HG02885 (cell line): ENCODE data around the gene CHST9.
A peak's percentile ranks its signal among the peaks of the same experiment; 100 is the strongest.
"Not testable (repeated sequence)": the region's sequence is repeated elsewhere in the genome, so short reads cannot be mapped to it uniquely, and the experiment has no call there.

Source experiments
- ATAC-seq: cut with Tn5 transposase; IDR thresholded peaks from one replicate; pipeline ENCODE4 v1.9.1; 2021; ENCODE audit warnings: mild to moderate bottlenecking; ENCODE audit not compliant: unreplicated experiment, poor library complexity

CHST9 gene

DNA sequence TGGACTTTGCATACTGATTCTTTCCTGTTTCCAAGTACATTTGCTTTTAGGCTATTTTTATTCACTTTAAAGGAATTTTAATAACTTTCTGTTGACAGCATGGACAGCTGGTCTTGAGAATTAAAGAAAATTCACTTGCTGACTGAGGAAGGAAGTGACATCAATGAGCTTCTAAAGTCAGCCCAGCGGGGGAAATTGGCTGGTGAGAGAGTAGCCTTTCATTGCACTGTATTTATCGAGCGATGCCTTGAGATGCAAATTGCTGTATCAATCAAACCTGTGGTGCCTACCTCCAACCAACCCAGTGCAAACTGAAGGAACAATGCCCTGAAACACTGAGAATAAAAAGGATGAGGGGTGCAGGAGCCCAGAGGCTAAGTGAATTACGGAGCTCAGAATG, 228.2 kb downstream of the CHST9 start:
- no peak for ATAC-seq

DNA sequence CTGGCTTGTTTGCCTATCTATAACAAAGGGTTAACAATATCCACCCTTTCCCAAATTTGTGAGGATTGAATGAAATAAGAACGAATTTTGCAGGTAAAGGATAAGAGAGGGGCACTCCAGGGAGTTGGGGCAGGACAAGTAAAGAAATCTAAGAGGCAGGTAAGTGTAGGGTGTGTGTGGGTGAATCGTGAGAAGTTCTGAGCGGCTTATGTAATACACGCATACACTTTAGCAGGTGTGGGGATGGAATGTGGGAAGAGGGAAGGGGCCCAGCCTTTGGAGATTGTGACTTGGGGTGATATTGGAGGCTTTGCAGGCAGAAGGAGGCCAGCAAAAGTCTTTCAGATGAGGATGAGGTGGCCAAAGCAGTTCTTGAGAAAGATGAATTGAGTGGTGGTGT, 236.4 kb downstream of the CHST9 start:
- ATAC-seq, result no peak

DNA sequence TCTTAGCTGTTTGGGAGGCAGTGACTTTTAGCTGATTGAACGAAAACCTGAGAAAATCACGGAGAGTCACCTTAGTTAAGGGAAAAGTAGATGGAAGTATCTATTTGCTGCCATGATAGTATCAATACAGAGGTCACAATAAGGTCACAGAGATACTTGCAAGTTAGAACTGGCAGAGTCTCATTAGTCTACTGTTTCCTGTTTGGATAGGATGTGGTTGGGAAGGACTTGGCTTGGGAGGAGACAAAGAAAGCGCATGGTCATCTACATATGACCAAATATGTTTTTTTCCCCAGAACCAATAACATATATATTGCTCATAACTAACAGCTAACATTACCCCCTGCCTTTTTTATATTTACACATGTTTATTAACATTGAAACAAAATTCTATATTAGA, 241.2 kb downstream of the CHST9 start:
- ATAC-seq, result no peak

DNA sequence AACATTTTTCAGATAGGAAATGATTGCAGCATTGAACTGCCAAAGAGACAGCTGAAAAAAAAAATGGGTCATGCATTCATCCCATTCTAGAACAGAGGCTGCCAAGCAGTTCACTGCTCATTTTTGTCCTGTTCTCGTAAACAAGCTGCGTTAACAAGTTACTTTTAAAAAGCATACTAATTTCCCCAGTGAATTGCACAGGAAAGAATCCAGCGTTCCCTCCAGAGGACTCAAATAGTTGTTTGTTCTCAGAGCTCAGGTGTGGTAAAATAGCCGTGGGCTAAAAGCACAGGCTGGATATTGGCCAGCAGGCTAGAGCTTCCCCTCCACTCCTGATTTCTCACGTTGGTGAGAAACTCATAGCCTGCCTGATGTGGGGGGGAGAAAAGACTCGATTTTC, 243.5 kb downstream of the CHST9 start:
- ATAC-seq, result no peak

DNA sequence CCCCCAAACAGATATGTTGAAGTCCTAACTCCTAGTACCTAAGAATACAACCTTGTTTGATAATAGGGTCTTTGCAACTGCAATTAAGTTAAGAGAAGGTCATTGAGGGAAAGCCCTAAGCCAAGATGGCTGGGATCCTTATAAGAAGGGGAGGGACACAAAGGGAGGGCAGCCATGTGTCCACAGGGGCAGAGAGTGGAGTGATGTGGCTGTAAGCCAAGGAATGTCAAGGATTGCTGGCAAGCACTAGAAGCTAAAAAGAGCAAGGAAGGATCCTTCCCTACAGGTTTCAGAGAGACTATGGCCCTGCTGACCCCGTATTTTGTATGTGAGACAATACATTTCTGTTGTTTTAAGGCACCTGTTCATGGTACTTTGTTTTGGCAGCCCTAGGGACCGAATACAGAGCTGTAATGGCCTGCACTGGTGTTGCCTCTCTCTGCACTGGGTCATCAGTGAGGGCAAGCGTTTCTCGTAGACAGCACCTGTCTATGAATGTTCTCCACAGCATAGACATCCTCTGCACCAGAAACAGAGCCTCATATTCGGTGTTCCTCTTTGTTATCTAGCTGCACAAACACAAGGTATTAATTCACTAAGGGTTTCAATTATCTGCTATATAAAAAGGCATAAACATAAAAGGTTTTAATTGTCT, 244.2 kb downstream of the CHST9 start:
- ATAC-seq, result no peak

DNA sequence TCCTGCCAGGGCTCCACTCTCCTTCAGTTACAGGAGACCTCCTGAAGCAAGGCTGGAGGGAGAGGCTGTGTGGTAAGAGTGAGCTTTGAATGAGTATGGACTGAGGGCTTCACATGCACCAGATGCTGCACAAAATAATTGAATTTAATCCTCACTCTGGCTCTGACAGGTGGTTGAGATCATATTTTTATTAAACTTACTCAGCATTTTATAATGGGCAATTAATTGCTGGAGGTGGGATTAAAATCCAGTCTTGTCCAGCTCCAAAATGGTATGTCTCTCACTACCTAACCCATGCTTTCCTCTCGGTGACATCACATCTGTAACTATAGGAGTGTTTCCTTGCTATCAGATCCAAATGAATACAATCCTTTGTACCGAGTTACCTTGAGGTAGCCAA, 253.4 kb downstream of the CHST9 start:
- no peak for ATAC-seq

DNA sequence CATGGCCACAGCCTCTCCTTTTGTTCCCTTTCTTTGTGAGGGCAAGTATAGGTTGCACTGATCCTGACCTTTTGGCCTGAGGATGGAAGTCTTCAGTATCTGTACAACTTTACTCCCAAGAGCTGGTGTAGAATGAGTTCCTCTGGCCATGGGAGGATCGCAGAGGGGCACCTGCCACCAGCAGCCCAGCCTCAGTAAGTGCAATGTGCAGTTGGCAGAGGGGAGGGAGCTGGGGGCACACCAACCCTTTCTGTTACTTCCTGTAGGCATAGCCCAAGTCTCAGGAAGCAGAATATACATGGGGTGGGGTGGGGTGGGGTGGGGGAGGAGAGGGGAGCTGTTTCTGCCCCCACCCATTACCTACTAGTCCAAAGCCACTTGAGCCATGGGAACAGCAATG, 254.5 kb downstream of the CHST9 start:
- ATAC-seq, result no peak

DNA sequence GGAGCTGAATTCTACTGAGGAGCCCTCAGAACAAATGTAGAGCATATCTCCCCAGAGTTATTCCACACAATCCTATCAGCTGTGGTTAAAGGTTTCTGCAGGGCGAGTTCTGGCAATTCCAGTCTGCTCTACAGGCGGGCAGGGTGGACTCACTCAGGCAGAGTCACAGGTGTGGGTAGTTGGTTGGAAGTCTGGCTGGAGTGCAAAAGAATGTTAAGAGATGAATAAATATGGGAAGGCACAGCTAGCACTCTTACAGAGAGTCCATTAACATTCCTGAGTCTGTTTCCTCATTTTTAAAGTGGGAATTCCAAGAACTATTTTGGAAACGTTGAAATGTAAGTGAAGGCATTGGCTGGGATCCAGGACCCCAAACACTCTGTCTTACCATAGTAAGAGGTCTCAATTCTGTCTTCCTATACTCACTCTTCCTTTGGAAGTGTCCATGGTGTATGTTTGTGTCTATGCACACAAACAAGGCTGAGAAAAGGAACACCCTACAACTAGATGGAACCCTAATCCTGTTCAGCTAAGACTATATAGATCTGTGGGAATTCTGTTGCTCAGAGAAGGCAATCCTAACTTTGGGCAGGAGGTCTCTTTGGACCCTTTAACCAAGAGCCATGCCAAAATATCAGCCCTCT, 256.3 kb downstream of the CHST9 start:
- no peak for ATAC-seq

DNA sequence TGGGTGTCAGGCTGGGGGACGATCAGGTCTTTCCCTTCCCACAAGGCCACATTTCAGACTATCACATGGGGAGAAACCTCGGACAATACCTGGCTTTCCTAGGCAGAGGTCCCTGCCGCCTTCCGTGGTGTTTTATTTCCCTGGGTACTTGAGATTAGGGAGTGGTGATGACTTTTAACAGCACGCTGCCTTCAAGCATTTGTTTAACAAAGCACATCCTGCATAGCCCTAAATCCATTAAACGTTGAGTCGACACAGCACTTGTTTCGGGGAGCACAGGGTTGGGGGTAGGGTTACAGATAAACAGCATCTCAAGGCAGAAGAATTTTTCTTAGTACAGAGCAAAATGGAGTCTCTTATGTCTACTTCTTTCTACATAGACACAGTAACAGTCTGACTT, 257.3 kb downstream of the CHST9 start:
- not testable (repeated sequence) for ATAC-seq

DNA sequence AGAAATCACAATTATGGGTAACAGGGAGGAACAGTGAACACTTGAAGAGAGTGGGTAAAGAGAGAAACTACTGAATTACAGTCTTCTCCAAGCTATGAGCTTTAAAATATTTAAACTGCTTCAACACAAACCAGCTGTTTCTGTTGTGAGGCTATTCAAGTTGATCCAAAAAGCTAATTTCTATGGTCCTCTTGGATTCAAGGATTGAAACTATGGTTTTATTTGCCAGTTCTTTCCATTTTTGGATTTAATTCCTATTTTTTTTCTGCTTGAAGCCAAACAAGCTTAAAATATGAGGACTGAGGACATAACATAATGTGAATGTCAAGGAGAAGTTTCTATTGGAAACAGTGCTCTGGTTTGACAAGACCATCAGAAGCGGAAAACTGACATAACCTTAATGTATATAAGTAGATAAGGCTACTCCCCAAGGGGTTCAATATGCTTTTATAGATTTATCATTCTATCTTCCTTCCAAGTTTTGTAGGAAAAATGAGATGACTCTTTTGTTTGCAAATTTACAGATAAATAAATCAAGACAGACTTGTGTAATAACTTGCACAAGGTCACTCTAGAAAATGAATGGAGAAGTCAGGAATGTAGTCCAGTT, 258.9 kb downstream of the CHST9 start:
- ATAC-seq, result no peak

DNA sequence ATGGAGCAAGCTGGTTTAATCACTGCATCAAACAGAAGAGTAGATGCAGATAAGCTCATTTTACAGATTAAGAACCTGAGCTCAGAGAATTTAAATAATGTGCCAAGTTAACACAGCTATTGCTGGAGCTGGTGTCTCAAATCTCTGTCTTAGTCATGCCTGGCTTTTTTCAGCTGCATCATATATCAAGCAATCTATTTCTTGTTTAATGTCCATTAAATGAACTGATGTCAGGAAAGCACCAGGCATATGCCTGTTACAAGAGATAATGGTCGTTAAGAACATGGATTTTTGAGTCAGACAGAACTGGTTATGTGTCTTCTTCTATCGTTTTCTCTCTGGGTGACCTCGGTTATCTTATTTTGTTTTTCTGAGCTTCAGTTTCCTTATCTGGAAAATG, 259.8 kb downstream of the CHST9 start:
- ATAC-seq, result no peak

DNA sequence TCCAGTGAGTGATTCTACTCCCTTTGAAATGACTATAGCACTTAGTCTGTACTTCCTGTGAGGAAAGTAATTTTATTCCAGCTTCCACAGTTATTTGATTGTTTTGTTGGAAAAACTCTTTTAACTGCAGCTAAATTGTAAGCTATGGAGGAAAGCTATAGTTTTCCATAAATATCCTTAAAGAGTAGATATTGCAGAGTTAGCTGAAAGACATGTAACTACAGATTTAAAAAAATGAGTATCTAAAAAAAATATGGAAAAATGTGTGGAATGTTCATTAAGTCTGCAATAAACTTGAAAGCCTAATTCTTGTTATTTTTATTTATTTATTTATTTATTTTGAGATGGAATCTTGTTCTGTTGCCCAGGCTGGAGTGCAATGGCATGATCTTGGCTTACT, 262.8 kb downstream of the CHST9 start:
- ATAC-seq, result no peak

DNA sequence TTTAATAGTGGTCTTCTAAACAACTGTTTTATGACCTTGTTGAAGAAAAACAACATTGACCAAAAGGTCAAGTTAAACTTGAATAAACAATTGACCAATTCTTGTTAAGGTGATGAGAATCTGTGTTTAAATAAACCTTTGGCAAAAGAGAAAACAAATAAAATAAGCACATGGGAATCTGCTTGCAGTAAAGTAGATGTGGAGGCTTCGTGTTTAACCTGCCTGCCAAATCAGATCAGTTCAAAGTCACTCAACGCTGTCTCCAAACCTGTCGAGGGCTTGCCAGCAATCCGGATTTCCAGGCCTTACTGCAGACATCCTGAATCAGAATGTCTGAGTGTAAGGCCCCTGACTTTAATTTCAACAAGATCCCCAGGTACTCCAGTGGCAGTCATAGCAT, 264.5 kb downstream of the CHST9 start:
- ATAC-seq, result no peak

DNA sequence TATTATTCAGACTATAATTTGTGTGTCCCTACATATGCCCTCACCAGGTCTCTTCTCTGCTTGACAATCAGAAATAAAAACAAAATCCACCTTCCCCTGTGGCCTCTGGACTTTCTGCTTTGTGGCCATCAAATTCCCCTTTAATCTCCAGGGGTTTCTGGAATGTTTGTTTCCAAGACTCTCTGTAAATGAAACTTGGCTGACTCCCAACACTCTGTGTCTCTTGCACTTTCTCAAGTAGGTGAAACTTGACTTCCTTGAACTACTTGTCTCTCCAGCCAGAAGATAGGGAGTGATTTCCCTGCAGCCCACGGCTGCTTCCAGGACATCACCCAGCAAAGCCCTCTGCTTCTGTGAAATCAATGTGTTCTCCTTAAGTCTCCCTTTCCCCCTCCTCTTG, 265.5 kb downstream of the CHST9 start:
- ATAC-seq, result no peak

DNA sequence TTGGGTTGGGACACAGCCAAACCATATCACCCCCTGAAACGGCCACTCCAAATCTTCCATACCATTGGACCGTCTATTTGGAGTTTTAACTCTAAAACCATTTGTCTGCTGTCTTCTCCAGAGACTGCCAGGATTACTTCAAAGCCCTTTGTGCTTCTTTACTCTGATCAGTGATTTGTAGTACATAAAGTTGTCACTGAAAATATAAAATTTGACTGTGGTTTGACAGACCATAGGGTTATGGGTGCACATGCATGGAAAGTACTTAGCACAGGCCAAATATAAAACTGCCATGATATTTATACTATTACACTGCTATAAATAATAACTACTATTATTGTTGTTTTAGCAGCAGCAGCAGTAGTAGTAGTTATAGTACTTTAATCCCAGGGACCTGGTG, 265.9 kb downstream of the CHST9 start:
- ATAC-seq, result no peak

DNA sequence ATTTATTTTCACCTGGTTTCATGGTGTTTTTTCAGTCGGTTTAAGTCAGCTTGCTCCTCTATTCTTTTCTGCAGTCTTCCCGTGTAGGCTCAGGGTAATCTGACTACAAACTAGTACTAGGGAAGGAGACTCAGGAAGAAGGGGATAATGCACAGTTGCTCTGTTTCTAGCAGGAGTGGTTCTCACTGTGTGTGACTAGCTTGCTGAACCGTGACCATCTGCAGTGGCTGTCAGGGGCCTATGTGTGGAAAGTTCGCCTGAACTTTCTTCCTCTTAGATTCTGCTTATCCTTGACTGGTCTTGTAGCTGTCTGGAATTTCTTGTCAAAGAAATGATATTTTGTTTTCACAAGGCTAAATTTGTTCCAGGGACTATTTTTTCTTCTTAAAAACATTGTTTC, 273.3 kb downstream of the CHST9 start:
- ATAC-seq, result peak; percentile 78

DNA sequence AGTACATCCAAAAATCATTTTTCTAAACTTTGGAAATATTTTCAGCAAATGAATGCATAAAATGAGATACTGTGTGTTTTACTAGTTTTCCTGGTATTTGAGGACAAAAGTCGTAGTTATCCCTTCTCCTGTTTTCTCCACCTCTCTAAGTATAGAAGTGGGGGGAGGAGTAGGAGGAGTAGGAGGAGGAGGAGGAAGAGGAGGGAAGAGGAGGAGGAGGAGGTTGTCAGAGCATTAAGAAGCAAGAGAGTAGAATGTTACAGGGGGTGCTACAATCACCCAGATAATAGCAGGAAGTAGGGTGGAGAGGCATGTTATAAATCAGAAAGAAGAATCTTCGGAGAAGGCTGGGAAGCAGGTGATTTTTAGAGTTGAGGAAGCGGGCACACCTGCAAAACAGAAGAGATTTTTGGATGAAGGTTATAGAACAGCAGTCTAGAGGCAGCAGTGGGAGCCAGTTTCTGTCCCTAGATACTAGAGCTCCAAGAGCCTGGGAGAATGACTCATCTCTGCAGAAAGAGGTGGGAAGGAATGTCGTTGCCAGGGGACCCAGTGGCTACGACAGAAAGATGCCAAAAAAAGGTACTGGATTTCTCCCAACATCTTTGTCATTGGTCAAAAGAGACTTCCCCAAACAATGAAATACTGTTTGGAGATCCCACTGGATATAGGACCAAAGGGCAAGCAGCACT, 275.4 kb downstream of the CHST9 start:
- ATAC-seq, result no peak

DNA sequence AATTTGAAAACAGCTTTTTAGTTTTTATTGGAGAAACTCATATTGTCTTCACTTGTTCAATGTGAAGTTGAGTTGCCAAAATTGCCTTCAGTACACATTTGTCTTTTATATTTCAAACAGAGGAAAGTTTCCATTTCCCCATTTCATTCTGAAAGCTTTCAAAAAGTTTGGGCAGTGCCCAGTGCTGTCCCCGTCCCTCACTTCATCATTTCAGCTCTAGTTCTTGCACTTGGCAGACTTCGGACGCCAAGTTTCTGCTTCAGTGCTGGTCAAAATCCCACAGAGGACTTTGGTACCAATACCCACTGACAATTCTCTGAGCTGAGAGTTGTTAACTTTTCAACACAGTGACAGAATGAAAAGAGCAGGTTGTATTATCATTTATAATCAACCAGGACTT, 276.2 kb downstream of the CHST9 start:
- ATAC-seq, result no peak

DNA sequence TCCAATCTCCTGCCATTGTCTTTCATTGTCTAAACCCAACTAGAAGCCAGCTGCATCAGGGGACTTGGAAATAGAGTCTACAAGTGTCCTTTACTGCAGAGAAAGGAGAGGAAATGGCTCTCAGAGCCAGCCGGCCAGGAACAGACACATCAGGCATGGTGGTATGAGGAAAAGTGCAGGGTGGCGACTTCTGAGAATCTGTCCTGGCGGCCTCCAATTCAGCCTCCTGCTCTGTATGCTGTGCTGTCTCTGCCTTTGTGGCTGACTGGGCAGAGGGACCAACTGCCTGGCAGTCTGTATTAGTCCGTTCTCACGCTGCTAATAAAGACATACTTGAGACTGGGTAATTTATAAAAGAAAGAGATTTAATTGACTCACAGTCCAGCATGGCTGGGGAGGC, 282.8 kb downstream of the CHST9 start:
- ATAC-seq, result no peak

DNA sequence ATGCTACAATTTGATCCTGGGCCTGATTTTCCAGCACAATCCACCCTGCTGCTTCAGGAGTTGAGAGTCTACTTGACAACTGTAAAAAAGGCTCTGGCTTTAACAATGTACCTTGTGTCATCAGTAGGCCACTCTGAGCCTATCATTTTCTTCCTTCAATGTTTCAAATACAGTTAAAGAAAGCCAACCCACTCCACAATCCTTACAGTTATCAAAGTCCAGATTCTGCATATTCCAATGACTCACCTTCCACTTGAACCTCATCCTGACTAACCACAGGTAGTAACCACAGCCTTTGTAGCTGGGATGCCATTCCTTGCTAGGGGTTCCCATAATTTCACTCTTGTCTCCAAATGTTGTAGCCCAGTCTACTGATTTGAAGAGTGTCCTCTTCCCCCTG, 284.1 kb downstream of the CHST9 start:
- ATAC-seq, result no peak

DNA sequence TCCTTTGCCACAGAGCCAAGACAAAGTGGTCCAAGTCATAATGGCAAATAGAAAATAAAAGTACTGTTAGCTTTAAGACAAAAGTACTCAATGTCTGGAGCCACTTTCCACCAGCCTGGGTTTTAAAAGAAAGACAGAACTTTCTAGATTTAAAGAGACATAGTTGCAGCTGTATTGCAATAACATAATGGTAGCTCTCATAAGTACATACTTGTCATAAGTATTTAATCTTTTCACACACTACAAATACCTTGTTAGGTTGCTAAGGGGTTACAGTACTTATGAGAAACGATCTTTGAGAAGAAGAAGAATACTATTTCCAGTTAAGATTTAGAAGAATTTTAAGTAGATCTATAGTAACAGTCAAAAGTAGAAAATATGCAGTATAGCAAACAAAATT, 290.7 kb downstream of the CHST9 start:
- ATAC-seq, result no peak
